Activated CD8-positive, alpha-beta memory T cell treated with anti-CD3 and anti-CD28 coated beads, Interleukin-2, amount 10 ng/mL, durations not matched to agents 7 days and 5 days (primary cell): ENCODE data around the gene NRDC. TPM values are rescaled to one million over a fixed set of nuclear protein-coding genes. Genes with fewer than 3 reads are reported as not detected.
"Not testable (repeated sequence)": the region's sequence is repeated elsewhere in the genome, so short reads cannot be mapped to it uniquely, and the experiment has no call there.

Experiments used
- ATAC-seq: fragments of 150-1000 bp; cut with Tn5 transposase; one replicate; pipeline ENCODE4 v1.10.0; 2021; ENCODE audit warnings: moderate library complexity
- CTCF ChIA-PET: fragments of 350-600 bp; sonication (Branson Sonifier 250); formaldehyde crosslinking; loops from one replicate; lab custom pipeline; 2021; ENCODE audit warnings: antibody characterized with exemption; lab: Charles Lee
- DNase-seq: peaks from one replicate; pipeline ENCODE4 v3.0.0-alpha.2; 2020
- H3K27ac Mint-ChIP-seq: one replicate; pipeline ENCODE4 v1.8.0; 2021; ENCODE audit warnings: mild to moderate bottlenecking, mixed read lengths
- H3K27me3 Mint-ChIP-seq: one replicate; pipeline ENCODE4 v1.8.0; 2021; ENCODE audit warnings: mixed read lengths
- H3K36me3 Mint-ChIP-seq: one replicate; pipeline ENCODE4 v1.8.0; 2021; ENCODE audit warnings: mild to moderate bottlenecking, mixed read lengths
- H3K4me1 Mint-ChIP-seq: one replicate; pipeline ENCODE4 v1.8.0; 2021; ENCODE audit warnings: mixed read lengths
- H3K4me3 Mint-ChIP-seq: one replicate; pipeline ENCODE4 v1.8.0; 2021; ENCODE audit warnings: mild to moderate bottlenecking, moderate library complexity, mixed read lengths
- H3K9me3 Mint-ChIP-seq: one replicate; pipeline ENCODE4 v1.8.0; 2022; ENCODE audit warnings: low read depth, mixed read lengths
- total RNA-seq, 2 experiments: library from RNA; stranded (reverse); gene quantifications; one replicate each; pipeline ENCODE4 v1.2.3, GENCODE V29; 2021

NRDC gene
- total RNA-seq, 2 experiments from 2014 or later: 190 to 208 TPM

DNA sequence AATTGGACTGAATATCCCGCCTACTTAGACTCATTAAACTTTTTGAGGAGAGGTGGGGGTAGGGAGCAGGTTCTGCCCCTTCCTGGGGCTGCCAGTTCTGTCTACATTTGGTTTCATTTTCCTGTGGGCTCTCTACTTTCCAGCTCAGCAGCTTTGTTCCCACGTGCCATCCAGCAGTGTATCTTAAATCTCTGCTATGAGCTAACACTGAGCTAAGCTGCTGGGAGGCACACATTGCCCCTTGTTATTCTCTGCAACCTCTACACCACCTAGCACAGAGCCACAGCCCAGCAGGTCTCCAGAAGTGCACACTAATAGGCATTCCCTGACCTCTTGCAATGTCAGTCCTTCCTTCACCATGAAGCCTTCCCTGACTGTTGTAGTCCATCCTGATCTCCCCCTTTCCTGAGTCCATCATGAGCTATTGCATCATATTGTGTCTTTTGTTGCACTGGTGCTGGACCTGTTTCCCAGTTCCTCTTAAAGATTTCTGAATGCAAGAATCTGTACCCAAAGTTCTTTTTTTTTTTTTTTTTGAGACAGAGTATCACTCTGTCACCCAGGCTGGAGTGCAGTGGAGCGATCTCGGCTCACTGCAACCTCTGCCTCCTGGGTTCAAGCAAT is 28.7 kb upstream of the NRDC start:
- no peak overlapping the region for H3K27ac Mint-ChIP-seq
- peaks cover 2% of the 10 kb centered on the region for H3K4me1 Mint-ChIP-seq
- DNase-seq (no peak), ATAC-seq (no peak)
- H3K9me3 Mint-ChIP-seq: peaks cover 14% of the 10 kb centered on the region
- no peak overlapping the region for H3K4me3 Mint-ChIP-seq
- peaks cover 3% of the 10 kb centered on the region for H3K36me3 Mint-ChIP-seq
- CTCF ChIA-PET: interaction anchor here (2.6 kb wide), 1 partner anchor 10 kb away, joined by 10 read pairs; no protein-coding TSS in a partner anchor
- peaks cover 24% of the 10 kb centered on the region for H3K27me3 Mint-ChIP-seq

GRCh38 chr1:51906306-51907078 is 28.0 kb upstream of the NRDC start:
- H3K36me3 Mint-ChIP-seq: peaks cover 3% of the 10 kb centered on the region
- peaks cover 14% of the 10 kb centered on the region for H3K9me3 Mint-ChIP-seq
- peaks cover 2% of the 10 kb centered on the region for H3K4me1 Mint-ChIP-seq
- H3K27ac Mint-ChIP-seq: peak overlapping the region; percentile 39
- CTCF ChIA-PET: interaction anchor here (2.6 kb wide), 1 partner anchor 9 kb away, joined by 10 read pairs; no protein-coding TSS in a partner anchor
- no peak for ATAC-seq
- DNase-seq: no peak
- no peak overlapping the region for H3K4me3 Mint-ChIP-seq
- H3K27me3 Mint-ChIP-seq: peaks cover 24% of the 10 kb centered on the region

GRCh38 chr1:51902456-51902855 is 23.9 kb upstream of the NRDC start:
- no peak for DNase-seq
- H3K4me1 Mint-ChIP-seq: peaks cover 2% of the 10 kb centered on the region
- peaks cover 3% of the 10 kb centered on the region for H3K36me3 Mint-ChIP-seq
- CTCF ChIA-PET: no interaction called here
- no peak overlapping the region for H3K4me3 Mint-ChIP-seq
- no peak for ATAC-seq
- H3K9me3 Mint-ChIP-seq: peaks cover 14% of the 10 kb centered on the region
- H3K27me3 Mint-ChIP-seq: peaks cover 28% of the 10 kb centered on the region
- no peak overlapping the region for H3K27ac Mint-ChIP-seq

GRCh38 chr1:51901151-51901550 is 22.6 kb upstream of the NRDC start:
- H3K4me1 Mint-ChIP-seq: peaks cover 3% of the 10 kb centered on the region
- H3K36me3 Mint-ChIP-seq: no peaks in the 10 kb centered on the region
- no peak overlapping the region for H3K27ac Mint-ChIP-seq
- H3K4me3 Mint-ChIP-seq: no peak overlapping the region
- H3K27me3 Mint-ChIP-seq: peaks cover 39% of the 10 kb centered on the region
- peaks cover 3% of the 10 kb centered on the region for H3K9me3 Mint-ChIP-seq
- CTCF ChIA-PET: no interaction called here
- no peak for ATAC-seq
- no peak for DNase-seq

- no peak for ATAC-seq
- peaks cover 3% of the 10 kb centered on the region for H3K4me1 Mint-ChIP-seq
- peaks cover 50% of the 10 kb centered on the region for H3K27me3 Mint-ChIP-seq
- H3K4me3 Mint-ChIP-seq: no peak overlapping the region
- no peak for DNase-seq
- H3K36me3 Mint-ChIP-seq: no peaks in the 10 kb centered on the region
- H3K9me3 Mint-ChIP-seq: no peaks in the 10 kb centered on the region
- CTCF ChIA-PET: interaction anchor here (0.6 to 2.7 kb wide), 3 partner anchors 20 to 194 kb away, joined by 3 to 8 read pairs (median 4); partner anchors contain the start of gene NRDC
- H3K27ac Mint-ChIP-seq: no peak overlapping the region
Observed at GRCh38 chr1:51899022-51899421, 20.5 kb upstream of the NRDC start.

DNA sequence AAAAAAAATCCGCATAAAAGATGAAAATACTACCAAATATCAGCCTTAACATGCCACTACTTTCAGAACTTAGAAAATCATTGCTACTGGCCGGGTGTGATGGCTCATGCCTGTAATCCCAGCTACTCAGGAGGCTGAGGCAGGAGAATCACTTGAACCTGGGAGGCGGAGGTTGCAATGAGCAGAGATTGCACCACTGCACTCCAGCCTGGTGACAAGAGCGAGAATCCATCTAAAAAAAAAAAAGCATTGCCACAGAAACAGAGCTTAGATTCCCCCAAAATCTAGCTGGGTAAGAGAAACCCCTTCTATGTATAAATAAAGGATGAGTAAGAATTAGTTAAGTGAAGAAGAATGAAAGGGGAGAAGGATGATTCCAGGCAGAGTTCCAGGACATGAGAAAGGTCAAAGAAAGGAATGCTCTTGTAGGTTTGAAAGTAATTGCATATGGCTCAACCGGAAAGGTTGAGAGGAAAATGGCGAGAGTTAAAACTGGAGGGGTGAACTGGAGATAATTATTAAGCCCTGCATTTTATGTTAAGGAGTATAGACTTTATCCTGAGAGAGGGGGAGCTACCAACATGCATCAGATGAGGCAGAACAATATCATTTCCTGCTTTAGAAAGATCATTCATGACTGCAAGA is 19.7 kb upstream of the NRDC start:
- peaks cover 3% of the 10 kb centered on the region for H3K4me1 Mint-ChIP-seq
- CTCF ChIA-PET: interaction anchor here (0.6 to 3.2 kb wide), 8 partner anchors 9 to 194 kb away, joined by 3 to 10 read pairs (median 6); partner anchors contain the start of gene NRDC
- no peaks in the 10 kb centered on the region for H3K9me3 Mint-ChIP-seq
- H3K27me3 Mint-ChIP-seq: peaks cover 55% of the 10 kb centered on the region
- no peak overlapping the region for H3K27ac Mint-ChIP-seq
- no peak for ATAC-seq
- no peak overlapping the region for H3K4me3 Mint-ChIP-seq
- no peaks in the 10 kb centered on the region for H3K36me3 Mint-ChIP-seq
- DNase-seq: no peak

DNA sequence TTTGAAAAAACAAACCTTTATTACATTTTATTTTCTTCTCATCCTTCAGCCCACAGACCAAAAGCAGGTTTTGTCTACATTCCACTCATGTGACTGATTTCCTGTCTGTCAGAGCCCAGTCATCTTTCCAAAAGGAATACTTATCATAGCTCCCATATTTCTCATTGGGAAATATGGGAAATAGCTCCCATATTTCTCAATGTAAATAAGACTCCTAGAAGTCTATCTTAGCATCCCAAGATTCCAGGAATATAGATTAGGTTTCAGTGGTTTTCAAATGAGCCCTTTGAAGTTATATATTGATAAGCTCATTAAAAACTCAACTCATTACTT is 19.1 kb upstream of the NRDC start:
- no peaks in the 10 kb centered on the region for H3K9me3 Mint-ChIP-seq
- peaks cover 56% of the 10 kb centered on the region for H3K27me3 Mint-ChIP-seq

DNA sequence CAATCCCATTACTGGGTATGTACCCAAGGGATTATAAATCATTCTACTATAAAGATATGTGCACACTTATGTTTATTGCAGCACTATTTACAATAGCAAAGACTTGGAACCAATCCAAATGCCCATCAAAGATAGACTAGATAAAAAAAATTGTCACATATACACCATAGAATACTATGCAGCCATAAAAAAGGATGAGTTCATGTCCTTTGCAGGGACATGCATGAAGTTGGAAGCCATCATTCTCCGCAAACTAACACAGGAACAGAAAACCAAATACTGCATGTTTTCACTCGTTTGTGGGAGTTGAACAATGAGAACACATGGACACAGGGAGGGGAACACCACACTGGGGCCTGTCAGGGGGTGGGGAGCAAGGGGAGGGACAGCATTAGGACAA is 16.2 kb upstream of the NRDC start:
- ATAC-seq, H3K9me3 Mint-ChIP-seq, CTCF ChIA-PET, H3K36me3 Mint-ChIP-seq, H3K27ac Mint-ChIP-seq, H3K4me3 Mint-ChIP-seq, DNase-seq, H3K4me1 Mint-ChIP-seq: not testable (repeated sequence)
- peaks cover 72% of the 10 kb centered on the region for H3K27me3 Mint-ChIP-seq

More for the DNA sequence above, 19.1 kb upstream of the NRDC start:
- no peak for DNase-seq
- Mint-ChIP-seq H3K36me3 (no peaks in the 10 kb centered on the region), H3K27ac (no peak overlapping the region), H3K4me3 (no peak overlapping the region), H3K4me1 (peaks cover 3% of the 10 kb centered on the region)
- CTCF ChIA-PET: interaction anchor here (1.0 to 3.2 kb wide), 9 partner anchors 9 to 131 kb away, joined by 3 to 10 read pairs (median 5); partner anchors contain the start of gene NRDC
- ATAC-seq: no peak

DNA sequence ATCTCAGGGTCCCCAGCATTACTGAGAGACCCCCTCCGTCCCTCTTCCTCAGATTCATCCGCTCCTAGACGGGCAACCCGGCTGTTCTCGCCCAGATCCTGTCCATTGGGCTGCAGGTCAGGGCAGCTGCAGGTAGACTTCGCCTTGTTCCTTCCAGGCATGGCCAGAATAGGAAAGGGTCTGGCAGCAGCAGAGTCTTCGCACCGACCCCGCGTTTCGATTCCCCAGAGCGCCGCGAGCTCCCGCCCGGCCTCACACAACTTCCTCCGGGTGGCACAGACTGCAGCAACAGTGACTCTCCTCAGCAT is 265 bp downstream of the NRDC start:
- CTCF ChIA-PET: interaction anchor here (1.4 to 2.5 kb wide), 2 partner anchors 19 to 39 kb away, joined by 3 to 8 read pairs; no protein-coding TSS in a partner anchor
- peaks cover 16% of the 10 kb centered on the region for H3K27me3 Mint-ChIP-seq
- ATAC-seq: no peak

GRCh38 chr1:51877434-51878307 is 856 bp downstream of the NRDC start:
- H3K27ac Mint-ChIP-seq: no peak overlapping the region
- H3K27me3 Mint-ChIP-seq: peaks cover 10% of the 10 kb centered on the region
- H3K4me1 Mint-ChIP-seq: peaks cover 30% of the 10 kb centered on the region
- no peak overlapping the region for H3K4me3 Mint-ChIP-seq
- DNase-seq (no peak), ATAC-seq (peak; percentile 0)
- H3K9me3 Mint-ChIP-seq: no peaks in the 10 kb centered on the region
- peaks cover 23% of the 10 kb centered on the region for H3K36me3 Mint-ChIP-seq
- CTCF ChIA-PET: interaction anchor here (2.5 kb wide), 1 partner anchor 20 kb away, joined by 8 read pairs; no protein-coding TSS in a partner anchor

More for the DNA sequence above, 265 bp downstream of the NRDC start:
- H3K36me3 Mint-ChIP-seq: peaks cover 18% of the 10 kb centered on the region
- H3K4me1 Mint-ChIP-seq: peaks cover 30% of the 10 kb centered on the region
- H3K27ac Mint-ChIP-seq: no peak overlapping the region
- DNase-seq: no peak
- no peaks in the 10 kb centered on the region for H3K9me3 Mint-ChIP-seq
- H3K4me3 Mint-ChIP-seq: no peak overlapping the region

DNA sequence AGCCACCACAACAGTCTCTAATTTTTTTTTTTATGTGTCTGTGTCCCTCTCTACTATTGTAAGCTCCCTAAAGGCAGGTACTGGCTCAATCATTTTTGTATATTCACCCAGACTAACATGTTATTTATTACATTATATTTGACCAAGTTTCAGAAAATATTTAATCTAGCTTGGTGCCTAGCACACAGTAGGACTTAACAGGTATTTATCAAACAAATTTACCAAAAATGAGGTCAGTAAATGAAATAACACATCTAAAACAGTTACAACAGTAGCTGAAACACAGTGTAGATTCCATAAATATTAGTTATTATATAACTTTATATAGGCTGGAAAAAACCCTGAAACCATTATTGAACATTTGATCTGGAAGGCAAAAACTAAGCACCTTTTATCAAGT is 2.7 kb downstream of the NRDC start:
- Mint-ChIP-seq H3K4me1 (peaks cover 44% of the 10 kb centered on the region), H3K27me3 (peaks cover 4% of the 10 kb centered on the region), H3K36me3 (peaks cover 28% of the 10 kb centered on the region), H3K9me3 (no peaks in the 10 kb centered on the region), H3K27ac (no peak overlapping the region), H3K4me3 (peak overlapping the region; percentile 27)
- DNase-seq (no peak), ATAC-seq (no peak)
- CTCF ChIA-PET: no interaction called here

GRCh38 chr1:51875291-51875772 is 3.2 kb downstream of the NRDC start:
- H3K9me3 Mint-ChIP-seq: no peaks in the 10 kb centered on the region
- H3K4me1 Mint-ChIP-seq: peaks cover 46% of the 10 kb centered on the region
- H3K27ac Mint-ChIP-seq: peak overlapping the region; percentile 22
- ATAC-seq (no peak), DNase-seq (no peak)
- H3K36me3 Mint-ChIP-seq: peaks cover 30% of the 10 kb centered on the region
- CTCF ChIA-PET: no interaction called here
- H3K4me3 Mint-ChIP-seq: peak overlapping the region; percentile 27
- H3K27me3 Mint-ChIP-seq: no peaks in the 10 kb centered on the region
